ENCODE data around the gene SIK3.

SIK3 gene

GRCh38 chr11:116814502-116814901 lies 283.7 kb downstream of the SIK3 start:
- TF ChIP-seq, protein P1, sequence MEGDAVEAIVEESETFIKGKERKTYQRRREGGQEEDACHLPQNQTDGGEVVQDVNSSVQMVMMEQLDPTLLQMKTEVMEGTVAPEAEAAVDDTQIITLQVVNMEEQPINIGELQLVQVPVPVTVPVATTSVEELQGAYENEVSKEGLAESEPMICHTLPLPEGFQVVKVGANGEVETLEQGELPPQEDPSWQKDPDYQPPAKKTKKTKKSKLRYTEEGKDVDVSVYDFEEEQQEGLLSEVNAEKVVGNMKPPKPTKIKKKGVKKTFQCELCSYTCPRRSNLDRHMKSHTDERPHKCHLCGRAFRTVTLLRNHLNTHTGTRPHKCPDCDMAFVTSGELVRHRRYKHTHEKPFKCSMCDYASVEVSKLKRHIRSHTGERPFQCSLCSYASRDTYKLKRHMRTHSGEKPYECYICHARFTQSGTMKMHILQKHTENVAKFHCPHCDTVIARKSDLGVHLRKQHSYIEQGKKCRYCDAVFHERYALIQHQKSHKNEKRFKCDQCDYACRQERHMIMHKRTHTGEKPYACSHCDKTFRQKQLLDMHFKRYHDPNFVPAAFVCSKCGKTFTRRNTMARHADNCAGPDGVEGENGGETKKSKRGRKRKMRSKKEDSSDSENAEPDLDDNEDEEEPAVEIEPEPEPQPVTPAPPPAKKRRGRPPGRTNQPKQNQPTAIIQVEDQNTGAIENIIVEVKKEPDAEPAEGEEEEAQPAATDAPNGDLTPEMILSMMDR (conservative IDR thresholded peaks at IDR 0.05; ENCODE audit: control insufficient read depth, insufficient read depth, low read depth, low read length): no peak
- no peak for DNase-seq (ENCODE audit: low read depth)
- no peak overlapping the region for H3K4me3 ChIP-seq (ENCODE audit: control insufficient read depth, low read depth, low read length)

- no peak overlapping the region for H3K4me3 ChIP-seq (ENCODE audit: control insufficient read depth, low read depth, low read length)
- no peak for DNase-seq (ENCODE audit: low read depth)
- TF ChIP-seq, protein P1 (conservative IDR thresholded peaks at IDR 0.05; ENCODE audit: control insufficient read depth, insufficient read depth, low read depth, low read length): no peak
Measured at GRCh38 chr11:116813781-116814471, 284.3 kb downstream of the SIK3 start.

DNA sequence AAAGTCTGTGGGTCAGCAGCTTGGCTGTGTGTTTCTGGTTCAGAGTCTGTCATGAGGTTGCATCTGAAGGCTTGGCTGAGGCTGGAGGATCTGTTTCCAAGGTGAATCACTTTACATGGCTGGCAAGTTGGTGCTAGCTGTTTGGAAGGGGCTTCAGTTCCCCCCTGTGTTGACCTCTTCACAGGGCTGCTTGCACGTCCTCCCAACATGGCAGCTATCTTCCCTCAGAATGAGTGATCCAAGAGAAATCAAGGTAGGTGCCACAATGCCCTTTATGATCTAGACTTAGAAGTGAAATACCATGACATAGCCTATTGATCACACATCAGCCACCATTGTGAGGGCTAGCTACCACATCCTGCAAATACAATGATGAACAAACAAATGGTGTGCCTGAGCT lies 285.1 kb downstream of the SIK3 start:
- no peak overlapping the region for H3K4me3 ChIP-seq (ENCODE audit: control insufficient read depth, low read depth, low read length)
- DNase-seq (ENCODE audit: low read depth): no peak
- TF ChIP-seq, protein P1 (conservative IDR thresholded peaks at IDR 0.05; ENCODE audit: control insufficient read depth, insufficient read depth, low read depth, low read length): no peak

- H3K4me3 ChIP-seq (ENCODE audit: control insufficient read depth, low read depth, low read length): no peak overlapping the region
- TF ChIP-seq, protein P1 (conservative IDR thresholded peaks at IDR 0.05; ENCODE audit: control insufficient read depth, insufficient read depth, low read depth, low read length): no peak
- DNase-seq (ENCODE audit: low read depth): no peak
Measured at GRCh38 chr11:116812109-116812508, 286.1 kb downstream of the SIK3 start.

DNA sequence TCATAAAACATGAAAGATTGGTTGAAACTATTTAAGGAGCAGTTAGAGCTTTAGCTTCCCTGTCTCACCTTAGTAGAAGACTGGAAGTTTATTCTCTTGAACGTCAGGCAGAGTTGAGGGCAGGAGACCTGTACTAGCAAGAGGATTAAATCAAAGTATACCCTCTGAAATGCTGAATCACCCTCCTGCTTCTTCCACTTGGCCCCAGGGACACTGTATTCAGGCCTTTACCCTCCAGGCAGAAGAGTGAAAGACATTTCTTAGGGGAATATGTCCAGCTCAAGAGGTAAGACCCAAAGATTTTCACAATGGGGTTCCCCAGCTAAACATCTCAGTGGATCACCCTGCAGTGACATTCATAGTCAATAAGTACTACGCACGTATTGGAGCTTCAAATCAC lies 287.0 kb downstream of the SIK3 start:
- DNase-seq (ENCODE audit: low read depth): no peak
- no peak overlapping the region for H3K4me3 ChIP-seq (ENCODE audit: control insufficient read depth, low read depth, low read length)
- TF ChIP-seq, protein P1 (conservative IDR thresholded peaks at IDR 0.05; ENCODE audit: control insufficient read depth, insufficient read depth, low read depth, low read length): no peak

DNA sequence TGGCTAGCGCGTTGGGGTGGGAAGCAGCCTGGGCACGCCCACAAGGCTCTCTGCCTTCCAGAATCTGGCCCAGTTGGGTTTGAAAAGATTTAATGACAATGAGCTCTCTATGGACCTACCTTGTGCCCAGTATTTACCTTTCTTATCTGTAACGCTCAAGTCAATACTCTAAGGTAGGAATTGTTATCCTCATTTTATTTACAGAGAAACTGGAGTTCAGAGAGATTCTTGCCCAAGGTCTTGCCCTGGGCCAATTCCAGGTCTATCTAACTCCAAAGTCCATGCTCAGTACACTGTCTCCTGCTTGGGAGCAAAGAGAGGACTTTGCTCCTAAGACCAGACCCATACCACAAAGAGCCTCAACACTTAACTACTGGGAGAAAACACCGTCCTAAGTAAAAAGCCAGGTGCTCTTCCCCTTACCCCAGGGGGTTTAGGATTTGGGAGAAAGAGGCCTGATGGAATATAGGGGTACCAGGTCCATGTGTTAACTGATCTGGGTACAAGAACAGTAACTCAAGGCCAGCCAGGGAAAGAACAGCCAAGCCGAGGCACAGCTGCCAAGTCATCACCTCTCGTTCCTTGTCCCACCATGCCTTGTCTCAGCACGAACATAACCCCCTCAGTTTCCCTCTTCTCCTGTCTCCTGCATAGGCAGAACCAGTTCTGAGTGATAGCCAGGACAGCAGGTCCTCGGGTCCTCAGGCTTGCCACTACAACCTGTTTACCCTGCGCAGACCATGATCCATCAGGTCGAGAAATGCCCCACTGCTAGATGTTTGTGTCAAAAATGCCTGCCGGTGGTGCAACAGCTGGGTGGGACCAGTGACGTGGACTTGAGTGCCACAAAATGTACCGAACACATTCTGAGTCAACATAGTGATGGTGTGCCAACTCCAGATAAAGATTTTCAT lies 289.7 kb downstream of the SIK3 start:
- H3K4me3 ChIP-seq (ENCODE audit: control insufficient read depth, low read depth, low read length): no peak overlapping the region
- TF ChIP-seq, protein P1 (conservative IDR thresholded peaks at IDR 0.05; ENCODE audit: control insufficient read depth, insufficient read depth, low read depth, low read length): no peak
- peak; percentile 86 for DNase-seq (ENCODE audit: low read depth)
